Mesendoderm (in vitro differentiated cells): ENCODE data around the gene AP1B1.

Experiments used
- DNase-seq: peaks from one replicate; pipeline ENCODE4 v3.0.0; 2013
- H2AK5ac ChIP-seq: 2 replicates; pipeline ENCODE4 v1.6.1; 2013; ENCODE audit warnings: low read length, inconsistent platforms
- H2BK120ac ChIP-seq: 2 replicates; pipeline ENCODE4 v1.6.1; 2013; ENCODE audit warnings: low read depth, mild to moderate bottlenecking, low read length, moderate library complexity, mixed read lengths
- H2BK15ac ChIP-seq: replicated peaks from 2 replicates; pipeline ENCODE4 v1.6.1; 2013; ENCODE audit warnings: low read depth, mild to moderate bottlenecking, moderate library complexity
- H2BK5ac ChIP-seq: 2 replicates; pipeline ENCODE4 v1.6.1; 2013; ENCODE audit warnings: low read length, inconsistent platforms
- H3K18ac ChIP-seq: 2 replicates; pipeline ENCODE4 v1.6.1; 2013; ENCODE audit warnings: mild to moderate bottlenecking, low read length, mixed read lengths
- H3K23ac ChIP-seq: one replicate; pipeline ENCODE4 v1.6.1; 2013; ENCODE audit warnings: low read length
- H3K27ac ChIP-seq: 2 replicates; pipeline ENCODE4 v1.5.1; 2013; ENCODE audit warnings: low read depth, mild to moderate bottlenecking, inconsistent platforms, low read length, moderate library complexity
- H3K27me3 ChIP-seq: 2 replicates; pipeline ENCODE4 v1.6.1; 2013; ENCODE audit warnings: low read length, control low read depth, mild to moderate bottlenecking, inconsistent platforms; ENCODE audit not compliant: insufficient read depth, poor library complexity
- H3K36me3 ChIP-seq: 2 replicates; pipeline ENCODE4 v1.6.1; 2013; ENCODE audit warnings: low read length, inconsistent platforms; ENCODE audit not compliant: control insufficient read depth, insufficient read depth
- H3K4ac ChIP-seq: one replicate; pipeline ENCODE4 v1.6.1; 2013; ENCODE audit warnings: low read depth, mild to moderate bottlenecking, low read length, moderate library complexity
- H3K4me1 ChIP-seq: 2 replicates; pipeline ENCODE4 v1.6.1; 2013; ENCODE audit warnings: low read depth, low read length, inconsistent platforms; ENCODE audit not compliant: control insufficient read depth
- H3K4me2 ChIP-seq: 2 replicates; pipeline ENCODE4 v1.6.1; 2013; ENCODE audit warnings: low read length
- H3K4me3 ChIP-seq: 2 replicates; pipeline ENCODE4 v1.5.1; 2013; ENCODE audit warnings: mild to moderate bottlenecking, low read length
- H3K56ac ChIP-seq: one replicate; pipeline ENCODE4 v1.6.1; 2013; ENCODE audit warnings: low read length
- H3K79me1 ChIP-seq: 2 replicates; pipeline ENCODE4 v1.6.1; 2013; ENCODE audit warnings: low read length, inconsistent platforms
- H3K79me2 ChIP-seq: 2 replicates; pipeline ENCODE4 v1.6.1; 2013; ENCODE audit warnings: mild to moderate bottlenecking, low read length; ENCODE audit not compliant: control insufficient read depth, insufficient read depth
- H3K9ac ChIP-seq: 2 replicates; pipeline ENCODE4 v1.6.1; 2013; ENCODE audit warnings: low read length, inconsistent platforms
- H4K5ac ChIP-seq: one replicate; pipeline ENCODE4 v1.6.1; 2013; ENCODE audit warnings: low read length
- H4K8ac ChIP-seq: one replicate; pipeline ENCODE4 v1.6.1; 2013; ENCODE audit warnings: low read depth, mild to moderate bottlenecking, control low read depth, low read length, moderate library complexity
- WGBS: extraction: QIAGEN DNeasy Blood & Tissue Kit; methylation state at CpG from one replicate; pipeline ENCODE4 v1.1.7; 2013; ENCODE audit warnings: low lambda C conversion rate, missing lambda C conversion rate; ENCODE audit not compliant: insufficient coverage; ENCODE audit errors: extremely low coverage; 5-methylcytosine and 5-hydroxymethylcytosine counted together

AP1B1 gene

GRCh38 chr22:29306835-29307595 lies 81.4 kb downstream of the AP1B1 start:
- H2BK5ac ChIP-seq, result peak overlapping the region; percentile 96
- WGBS, result no CpG with 5 or more reads among the region's 83 CpGs
- H4K8ac ChIP-seq, result peak overlapping the region; percentile 68
- peak overlapping the region; percentile 84 for H3K4me2 ChIP-seq
- H3K4me1 ChIP-seq, result peaks cover 5% of the 10 kb centered on the region
- peak overlapping the region; percentile 31 for H2BK120ac ChIP-seq
- peak overlapping the region; percentile 99 for H3K23ac ChIP-seq
- H3K4ac ChIP-seq, result peak overlapping the region; percentile 60
- H3K9ac ChIP-seq, result peak overlapping the region; percentile 77
- no peaks in the 10 kb centered on the region for H3K27me3 ChIP-seq
- no peaks in the 10 kb centered on the region for H3K79me2 ChIP-seq
- no peaks in the 10 kb centered on the region for H3K36me3 ChIP-seq
- DNase-seq, result peak; percentile 94
- no peak overlapping the region for H4K5ac ChIP-seq
- peak overlapping the region; percentile 90 for H3K56ac ChIP-seq
- peak overlapping the region; percentile 99 for H3K27ac ChIP-seq
- H2AK5ac ChIP-seq, result peak overlapping the region; percentile 98
- H3K4me3 ChIP-seq, result peak overlapping the region; percentile 42
- H2BK15ac ChIP-seq, result peak overlapping the region; percentile 39
- no peaks in the 10 kb centered on the region for H3K79me1 ChIP-seq
- peak overlapping the region; percentile 91 for H3K18ac ChIP-seq

- Histone ChIP-seq H2BK120ac (peak within 1 kb of the TSS; percentile 31), H2BK5ac (peak within 1 kb of the TSS; percentile 96), H4K8ac (peak within 1 kb of the TSS; percentile 68), H3K4me3 (peak within 1 kb of the TSS; percentile 42), H3K79me1 (no peaks in the 10 kb centered on the region), H3K4me2 (peak within 1 kb of the TSS; percentile 84), H3K27me3 (no peaks in the 10 kb centered on the region), H3K79me2 (no peaks in the 10 kb centered on the region), H2AK5ac (peak within 1 kb of the TSS; percentile 98), H3K23ac (peak within 1 kb of the TSS; percentile 99), H3K18ac (peak within 1 kb of the TSS; percentile 91), H3K27ac (peak within 1 kb of the TSS; percentile 99), H4K5ac (no peak within 1 kb of the TSS), H2BK15ac (peak within 1 kb of the TSS; percentile 39), H3K4me1 (peaks cover 5% of the 10 kb centered on the region), H3K56ac (peak within 1 kb of the TSS; percentile 90), H3K9ac (peak within 1 kb of the TSS; percentile 77), H3K4ac (peak within 1 kb of the TSS; percentile 60), H3K36me3 (no peaks in the 10 kb centered on the region)
- DNase-seq, result peak; percentile 92
- WGBS, result no CpG with 5 or more reads among the region's 40 CpGs
These were observed 82.1 kb downstream of the AP1B1 start, which contains the start of gene GAS2L1 for GRCh38 chr22:29306175-29306834. Gene GAS2L1 (plus strand): TSS chr22:29306650. CDS start chr22:29308106, 1,456 bp downstream.

- H3K79me2 ChIP-seq, result no peaks in the 10 kb centered on the region
- peak overlapping the region; percentile 11 for H3K18ac ChIP-seq
- no peak overlapping the region for H4K5ac ChIP-seq
- H3K4me2 ChIP-seq, result peak overlapping the region; percentile 84
- peak overlapping the region; percentile 95 for H3K23ac ChIP-seq
- H3K4ac ChIP-seq, result no peak overlapping the region
- H3K56ac ChIP-seq, result peak overlapping the region; percentile 90
- H3K79me1 ChIP-seq, result no peaks in the 10 kb centered on the region
- peaks cover 1% of the 10 kb centered on the region for H3K36me3 ChIP-seq
- H2BK5ac ChIP-seq, result peak overlapping the region; percentile 96
- H3K9ac ChIP-seq, result peak overlapping the region; percentile 34
- no peak for DNase-seq
- WGBS, result no CpG with 5 or more reads among the region's 7 CpGs
- H3K4me1 ChIP-seq, result peaks cover 5% of the 10 kb centered on the region
- H4K8ac ChIP-seq, result no peak overlapping the region
- H3K27ac ChIP-seq, result peak overlapping the region; percentile 99
- H3K4me3 ChIP-seq, result no peak overlapping the region
- no peak overlapping the region for H2BK15ac ChIP-seq
- no peaks in the 10 kb centered on the region for H3K27me3 ChIP-seq
- H2BK120ac ChIP-seq, result no peak overlapping the region
- H2AK5ac ChIP-seq, result peak overlapping the region; percentile 91
These were observed 82.6 kb downstream of the AP1B1 start for GRCh38 chr22:29305836-29306174.

GRCh38 chr22:29302681-29303465 lies 85.5 kb downstream of the AP1B1 start:
- no peak overlapping the region for H3K4me3 ChIP-seq
- no peak overlapping the region for H3K27ac ChIP-seq
- no peak overlapping the region for H2BK15ac ChIP-seq
- H3K36me3 ChIP-seq, result peaks cover 20% of the 10 kb centered on the region
- H3K23ac ChIP-seq, result no peak overlapping the region
- H3K4me1 ChIP-seq, result peaks cover 2% of the 10 kb centered on the region
- no peak overlapping the region for H3K9ac ChIP-seq
- peak; percentile 19 for DNase-seq
- no peak overlapping the region for H3K18ac ChIP-seq
- H2BK120ac ChIP-seq, result no peak overlapping the region
- H4K8ac ChIP-seq, result no peak overlapping the region
- H3K56ac ChIP-seq, result no peak overlapping the region
- no CpG with 5 or more reads among the region's 13 CpGs for WGBS
- H3K4me2 ChIP-seq, result no peak overlapping the region
- no peaks in the 10 kb centered on the region for H3K79me2 ChIP-seq
- no peak overlapping the region for H2AK5ac ChIP-seq
- H3K4ac ChIP-seq, result no peak overlapping the region
- H3K79me1 ChIP-seq, result peaks cover 3% of the 10 kb centered on the region
- no peak overlapping the region for H4K5ac ChIP-seq
- no peaks in the 10 kb centered on the region for H3K27me3 ChIP-seq
- H2BK5ac ChIP-seq, result no peak overlapping the region

- H3K9ac ChIP-seq, result no peak overlapping the region
- H3K4ac ChIP-seq, result no peak overlapping the region
- no peak overlapping the region for H2BK5ac ChIP-seq
- H3K4me1 ChIP-seq, result peaks cover 2% of the 10 kb centered on the region
- H2BK15ac ChIP-seq, result no peak overlapping the region
- no peak overlapping the region for H3K4me2 ChIP-seq
- DNase-seq, result no peak
- H2BK120ac ChIP-seq, result no peak overlapping the region
- H3K23ac ChIP-seq, result no peak overlapping the region
- no peak overlapping the region for H3K4me3 ChIP-seq
- H3K18ac ChIP-seq, result no peak overlapping the region
- WGBS, result no CpG with 5 or more reads among the region's 2 CpGs
- H3K27ac ChIP-seq, result no peak overlapping the region
- H3K79me2 ChIP-seq, result no peaks in the 10 kb centered on the region
- no peaks in the 10 kb centered on the region for H3K27me3 ChIP-seq
- H3K79me1 ChIP-seq, result peaks cover 3% of the 10 kb centered on the region
- H3K56ac ChIP-seq, result no peak overlapping the region
- no peak overlapping the region for H4K5ac ChIP-seq
- H3K36me3 ChIP-seq, result peaks cover 25% of the 10 kb centered on the region
- no peak overlapping the region for H2AK5ac ChIP-seq
- H4K8ac ChIP-seq, result no peak overlapping the region
These were observed 86.0 kb downstream of the AP1B1 start for GRCh38 chr22:29302402-29302680.
